Stimulated activated CD4-positive, alpha-beta T cell treated with anti-CD3 and anti-CD28 coated beads, Interleukin-4, amount 100 ng/mL, for 48 hours (primary cell): ENCODE data around the gene RFX1.
A peak's percentile ranks its signal among the peaks of the same experiment; 100 is the strongest.
"Not testable (repeated sequence)": the region's sequence is repeated elsewhere in the genome, so short reads cannot be mapped to it uniquely, and the experiment has no call there.

ENCODE experiments used
- DNase-seq, 2 donors: peaks; one replicate each; pipeline ENCODE4 v3.0.0-alpha.2; 2020; ENCODE audit warnings: low read depth in 2 of 2

Gene RFX1

GRCh38 chr19:14027856-14028450 lies 21.8 kb upstream of the RFX1 start, which contains the start of gene RLN3:
TSS of gene RLN3 (plus strand) at chr19:14028148. CDS start at chr19:14028205, 57 bp downstream.
- no peak for DNase-seq

GRCh38 chr19:14026652-14027192 lies 20.6 kb upstream of the RFX1 start:
- DNase-seq: not testable (repeated sequence)

- DNase-seq: no peak
Observed at GRCh38 chr19:14023404-14024235, 17.5 kb upstream of the RFX1 start.

- DNase-seq: no peak
Observed at GRCh38 chr19:14022469-14022868, 16.3 kb upstream of the RFX1 start.

- DNase-seq: no peak
Observed at GRCh38 chr19:14021474-14021873, 15.4 kb upstream of the RFX1 start.

GRCh38 chr19:14019739-14020138 lies 13.6 kb upstream of the RFX1 start:
- not testable (repeated sequence) for DNase-seq

- DNase-seq: no peak
Observed at GRCh38 chr19:14019100-14019499, 13.0 kb upstream of the RFX1 start.

- DNase-seq: no peak
Observed at GRCh38 chr19:14015524-14016035, 9.5 kb upstream of the RFX1 start.

- DNase-seq: no peak
Observed at GRCh38 chr19:14012378-14012915, 6.3 kb upstream of the RFX1 start.

- peak; percentile 74 to 75 for DNase-seq
Observed at GRCh38 chr19:14006766-14007562, 844 bp upstream of the RFX1 start.

- DNase-seq: peak; percentile 91 to 94
Observed at GRCh38 chr19:14005349-14006084, 603 bp downstream of the RFX1 start.

GRCh38 chr19:14004619-14005348 lies 1.3 kb downstream of the RFX1 start:
- DNase-seq: no peak

- no peak for DNase-seq
Observed at GRCh38 chr19:14003251-14004055, 2.7 kb downstream of the RFX1 start.

GRCh38 chr19:14002571-14003250 lies 3.4 kb downstream of the RFX1 start:
- no peak for DNase-seq

- DNase-seq: no peak
Observed at GRCh38 chr19:14000691-14001375, 5.3 kb downstream of the RFX1 start.

- no peak for DNase-seq
Observed at GRCh38 chr19:13999085-13999484, 7.0 kb downstream of the RFX1 start.

GRCh38 chr19:13998426-13998825 lies 7.7 kb downstream of the RFX1 start:
- DNase-seq: no peak

GRCh38 chr19:13997631-13997962 lies 8.5 kb downstream of the RFX1 start:
- no peak for DNase-seq
